Transverse colon (tissue), 4 donors: ENCODE results near the gene OAT.

Experiments used
- POLR2AphosphoS5 ChIP-seq, 3 donors: sonication (generic); formaldehyde crosslinking; IDR thresholded peaks; one replicate each; pipeline ENCODE4 v1.6.1; 2016; ENCODE audit warnings: antibody characterized with exemption in 3 of 3
- TF ChIP-seq, protein P1 (sequence below), 5 experiments: fragments of 200-600 bp in 3 of 5; fragments of 450-650 bp in 2 of 5; sonication (generic) in 3 of 5; IDR thresholded peaks; 1 replicate in 2 of 5; 2 replicates in 3 of 5; pipeline ENCODE4 v1.5.1; 2016 to 2017; ENCODE audit warnings: antibody characterized with exemption in 5 of 5, inconsistent platforms in 3 of 5, mild to moderate bottlenecking in 2 of 5, moderate library complexity in 1 of 5

DNA sequence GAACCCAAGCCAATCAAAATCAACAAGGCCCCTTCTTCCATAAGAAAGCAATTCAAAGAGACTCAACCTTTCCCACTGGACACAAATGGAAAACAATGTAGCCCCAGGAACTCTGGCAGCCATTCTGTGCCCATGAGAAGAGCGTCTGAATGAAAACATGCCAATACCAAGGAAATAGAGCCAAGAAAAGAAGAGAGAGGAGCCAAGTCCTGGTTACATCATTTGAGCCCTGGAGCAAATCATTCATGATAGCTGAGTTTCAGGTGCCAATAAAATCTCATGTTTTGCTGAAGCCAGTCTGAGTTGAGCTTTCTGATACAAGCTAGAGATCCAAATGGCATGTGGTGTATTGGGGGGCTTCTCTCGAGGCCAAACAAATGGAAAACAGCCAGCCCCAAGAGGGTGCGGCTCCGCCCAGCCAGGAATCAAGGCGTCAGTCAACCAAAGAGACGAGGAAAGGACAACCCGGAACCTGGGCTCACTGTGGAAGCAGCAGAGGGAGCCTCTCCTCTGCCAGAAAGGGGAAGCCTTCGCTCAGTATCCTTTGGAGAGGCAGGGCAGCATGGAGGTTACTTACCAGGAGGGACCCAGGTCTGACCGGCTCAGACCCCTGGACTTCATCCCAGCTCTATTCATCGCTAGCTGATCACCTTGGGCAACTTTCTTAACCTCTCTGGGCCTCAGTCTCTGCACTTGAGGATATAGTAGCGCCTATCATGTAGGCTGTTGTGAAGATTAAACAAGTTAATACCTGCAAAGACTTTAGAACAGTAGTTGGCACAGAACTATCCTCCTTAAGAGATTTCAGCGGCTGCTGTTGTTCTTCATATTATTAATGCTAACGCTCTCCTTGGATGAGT, 61.8 kb downstream of the OAT start:
- TF ChIP-seq POLR2AphosphoS5 (IDR thresholded peaks at IDR 0.05), result no peak
- TF ChIP-seq, protein P1, sequence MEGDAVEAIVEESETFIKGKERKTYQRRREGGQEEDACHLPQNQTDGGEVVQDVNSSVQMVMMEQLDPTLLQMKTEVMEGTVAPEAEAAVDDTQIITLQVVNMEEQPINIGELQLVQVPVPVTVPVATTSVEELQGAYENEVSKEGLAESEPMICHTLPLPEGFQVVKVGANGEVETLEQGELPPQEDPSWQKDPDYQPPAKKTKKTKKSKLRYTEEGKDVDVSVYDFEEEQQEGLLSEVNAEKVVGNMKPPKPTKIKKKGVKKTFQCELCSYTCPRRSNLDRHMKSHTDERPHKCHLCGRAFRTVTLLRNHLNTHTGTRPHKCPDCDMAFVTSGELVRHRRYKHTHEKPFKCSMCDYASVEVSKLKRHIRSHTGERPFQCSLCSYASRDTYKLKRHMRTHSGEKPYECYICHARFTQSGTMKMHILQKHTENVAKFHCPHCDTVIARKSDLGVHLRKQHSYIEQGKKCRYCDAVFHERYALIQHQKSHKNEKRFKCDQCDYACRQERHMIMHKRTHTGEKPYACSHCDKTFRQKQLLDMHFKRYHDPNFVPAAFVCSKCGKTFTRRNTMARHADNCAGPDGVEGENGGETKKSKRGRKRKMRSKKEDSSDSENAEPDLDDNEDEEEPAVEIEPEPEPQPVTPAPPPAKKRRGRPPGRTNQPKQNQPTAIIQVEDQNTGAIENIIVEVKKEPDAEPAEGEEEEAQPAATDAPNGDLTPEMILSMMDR (IDR thresholded peaks at IDR 0.05), result no peak
